Measurements from ENCODE around the gene POM121.
"Not testable (repeated sequence)": the region's sequence is repeated elsewhere in the genome, so short reads cannot be mapped to it uniquely, and the experiment has no call there.

- not testable (repeated sequence) for TF ChIP-seq CTCF, POLR2A (IDR thresholded peaks at IDR 0.05)
Measured at GRCh38 chr7:72949686-72950085, 24.8 kb downstream of the POM121 start.

All from tibial nerve (tissue), 3 donors.